ENCODE data around the gene ABHD5.

DNA sequence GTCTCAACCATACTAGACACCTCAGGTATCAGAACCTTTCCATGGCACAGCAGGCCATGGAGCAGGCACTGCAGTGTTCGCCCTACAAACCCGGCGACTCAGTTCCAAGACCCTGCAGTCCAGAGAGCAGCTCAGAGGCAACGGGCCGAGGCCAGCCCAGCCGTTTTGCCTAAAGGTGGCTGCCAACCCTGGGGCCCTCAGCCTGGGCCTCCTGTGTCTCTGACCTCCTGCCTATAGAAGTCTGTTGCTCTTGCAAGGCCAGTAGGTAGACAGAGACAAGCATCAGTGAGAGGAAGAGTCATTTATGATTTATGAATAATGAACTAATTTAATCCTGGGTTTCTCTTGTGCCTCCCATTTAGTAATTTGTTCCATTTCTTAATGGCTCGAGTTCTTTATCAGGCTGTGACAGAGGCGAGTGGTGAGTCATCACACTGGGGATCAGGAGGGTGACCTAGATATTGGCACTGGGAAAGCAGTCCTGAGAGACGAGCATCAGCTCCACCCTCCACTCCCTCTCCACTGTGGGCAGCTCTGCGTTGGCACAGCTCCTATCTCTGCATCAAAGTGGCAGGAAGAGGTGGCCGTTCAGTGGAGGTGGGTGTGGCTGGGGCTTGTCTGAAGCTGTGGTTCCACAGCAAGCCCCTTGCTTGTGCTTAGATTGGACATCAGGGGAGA, 79.8 kb downstream of the ABHD5 start:
- TF ChIP-seq, protein P1, sequence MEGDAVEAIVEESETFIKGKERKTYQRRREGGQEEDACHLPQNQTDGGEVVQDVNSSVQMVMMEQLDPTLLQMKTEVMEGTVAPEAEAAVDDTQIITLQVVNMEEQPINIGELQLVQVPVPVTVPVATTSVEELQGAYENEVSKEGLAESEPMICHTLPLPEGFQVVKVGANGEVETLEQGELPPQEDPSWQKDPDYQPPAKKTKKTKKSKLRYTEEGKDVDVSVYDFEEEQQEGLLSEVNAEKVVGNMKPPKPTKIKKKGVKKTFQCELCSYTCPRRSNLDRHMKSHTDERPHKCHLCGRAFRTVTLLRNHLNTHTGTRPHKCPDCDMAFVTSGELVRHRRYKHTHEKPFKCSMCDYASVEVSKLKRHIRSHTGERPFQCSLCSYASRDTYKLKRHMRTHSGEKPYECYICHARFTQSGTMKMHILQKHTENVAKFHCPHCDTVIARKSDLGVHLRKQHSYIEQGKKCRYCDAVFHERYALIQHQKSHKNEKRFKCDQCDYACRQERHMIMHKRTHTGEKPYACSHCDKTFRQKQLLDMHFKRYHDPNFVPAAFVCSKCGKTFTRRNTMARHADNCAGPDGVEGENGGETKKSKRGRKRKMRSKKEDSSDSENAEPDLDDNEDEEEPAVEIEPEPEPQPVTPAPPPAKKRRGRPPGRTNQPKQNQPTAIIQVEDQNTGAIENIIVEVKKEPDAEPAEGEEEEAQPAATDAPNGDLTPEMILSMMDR (IDR thresholded peaks at IDR 0.05; ENCODE audit: low read length) = no peak
- TF ChIP-seq EZH2 (IDR thresholded peaks at IDR 0.05; ENCODE audit: borderline replicate concordance, low read length) = no peak

Data from OCI-LY1 (cell line).